Fibroblast of skin of abdomen (primary cell): ENCODE measurements around the gene SH2B2.
"Not testable (repeated sequence)": the region's sequence is repeated elsewhere in the genome, so short reads cannot be mapped to it uniquely, and the experiment has no call there.

Source experiments
- DNase-seq: peaks from one replicate; pipeline ENCODE4 v3.0.0-alpha.2; 2013

The SH2B2 gene

GRCh38 chr7:102287111-102287980 is 678 bp downstream of the SH2B2 start:
- no peak for DNase-seq

- DNase-seq, result no peak
Measured at GRCh38 chr7:102287981-102288278, 1.3 kb downstream of the SH2B2 start.

GRCh38 chr7:102288285-102288930 is 1.7 kb downstream of the SH2B2 start:
- no peak for DNase-seq

GRCh38 chr7:102289057-102289456 is 2.4 kb downstream of the SH2B2 start:
- no peak for DNase-seq

- no peak for DNase-seq
Measured at GRCh38 chr7:102291056-102291915, 4.6 kb downstream of the SH2B2 start.

- no peak for DNase-seq
Measured at GRCh38 chr7:102291916-102292267, 5.2 kb downstream of the SH2B2 start.

GRCh38 chr7:102292813-102293798 is 6.4 kb downstream of the SH2B2 start:
- DNase-seq, result no peak

- DNase-seq, result no peak
Measured at GRCh38 chr7:102294589-102294988, 7.9 kb downstream of the SH2B2 start.

- DNase-seq, result no peak
Measured at GRCh38 chr7:102295346-102296178, 8.9 kb downstream of the SH2B2 start.

- no peak for DNase-seq
Measured at GRCh38 chr7:102296179-102296438, 9.4 kb downstream of the SH2B2 start.

GRCh38 chr7:102296514-102296913 is 9.8 kb downstream of the SH2B2 start:
- no peak for DNase-seq

- DNase-seq, result no peak
Measured at GRCh38 chr7:102297487-102298218, 11.0 kb downstream of the SH2B2 start.

- DNase-seq, result no peak
Measured at GRCh38 chr7:102300643-102301221, 14.1 kb downstream of the SH2B2 start.

- not testable (repeated sequence) for DNase-seq
Measured at GRCh38 chr7:102301367-102301766, 14.7 kb downstream of the SH2B2 start.

GRCh38 chr7:102302025-102302424 is 15.4 kb downstream of the SH2B2 start:
- no peak for DNase-seq

GRCh38 chr7:102303669-102304422 is 17.2 kb downstream of the SH2B2 start:
- DNase-seq, result no peak

- DNase-seq, result no peak
Measured at GRCh38 chr7:102304668-102305067, 18.0 kb downstream of the SH2B2 start.

- DNase-seq, result no peak
Measured at GRCh38 chr7:102305414-102306268, 19.0 kb downstream of the SH2B2 start.
